ENCODE results near the gene SLC17A3. TPM values are rescaled to one million over a fixed set of nuclear protein-coding genes. Genes with fewer than 3 reads are reported as not detected.

The SLC17A3 gene
- total and polyA plus RNA-seq, 2 donors (not counting 3 experiments of a cell fraction or from before 2014, with no cell fraction given) = not detected

DNA sequence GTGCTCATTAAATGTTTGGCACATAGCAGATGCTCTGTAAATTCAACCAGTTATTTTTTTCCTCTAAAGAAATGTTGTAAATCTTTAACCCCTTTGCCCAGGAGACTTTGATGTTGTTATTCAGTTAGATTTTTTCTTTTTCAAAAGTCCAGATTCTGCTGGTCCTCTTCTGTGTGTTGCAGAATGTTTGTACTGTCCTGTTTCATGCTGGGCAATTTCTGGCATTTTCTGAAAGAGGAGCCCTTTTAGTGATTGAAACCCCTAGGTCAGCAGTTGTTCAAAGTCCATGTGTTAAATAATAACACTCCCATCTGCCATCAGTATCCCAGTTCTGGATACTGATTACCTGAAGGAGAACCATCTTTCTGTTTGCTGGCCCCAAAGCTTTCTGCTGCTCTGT, 40.9 kb downstream of the SLC17A3 start:
- no peak overlapping the region for H2AFZ ChIP-seq (ENCODE audit: low read depth, low read length)
- ChIA-PET POLR2A (no interaction called here), CTCF (no interaction called here)
- FAIRE-seq (no peak), DNase-seq (ENCODE audit: low read depth, low spot score) (no peak)
- intact Hi-C loops (cut with micrococcal nuclease) = no loop called here
- H4K20me1 ChIP-seq (replicated peaks; ENCODE audit: control insufficient read depth, extremely low read depth, insufficient read depth, low read length) = no peaks in the 10 kb centered on the region
- TF ChIP-seq GATA2 (IDR thresholded peaks at IDR 0.05; ENCODE audit: insufficient read depth, insufficient read length, low read depth, low read length) (no peak), JUN (IDR thresholded peaks at IDR 0.05; ENCODE audit: borderline replicate concordance, insufficient read depth, insufficient read length, low read depth) (no peak), MYC (IDR thresholded peaks at IDR 0.05; ENCODE audit: low read depth, low read length) (no peak), POLR2AphosphoS5 (IDR thresholded peaks at IDR 0.05; ENCODE audit: insufficient read depth, low read depth, low read length) (no peak), FOS (IDR thresholded peaks at IDR 0.05; ENCODE audit: borderline replicate concordance, insufficient read depth, low read length) (no peak), EZH2 (IDR thresholded peaks at IDR 0.05; ENCODE audit: borderline replicate concordance, low read depth, low read length, severe bottlenecking) (no peak), POLR2A (IDR thresholded peaks at IDR 0.05; ENCODE audit: low read depth, low read length) (no peak)
- TF ChIP-seq, protein P1, sequence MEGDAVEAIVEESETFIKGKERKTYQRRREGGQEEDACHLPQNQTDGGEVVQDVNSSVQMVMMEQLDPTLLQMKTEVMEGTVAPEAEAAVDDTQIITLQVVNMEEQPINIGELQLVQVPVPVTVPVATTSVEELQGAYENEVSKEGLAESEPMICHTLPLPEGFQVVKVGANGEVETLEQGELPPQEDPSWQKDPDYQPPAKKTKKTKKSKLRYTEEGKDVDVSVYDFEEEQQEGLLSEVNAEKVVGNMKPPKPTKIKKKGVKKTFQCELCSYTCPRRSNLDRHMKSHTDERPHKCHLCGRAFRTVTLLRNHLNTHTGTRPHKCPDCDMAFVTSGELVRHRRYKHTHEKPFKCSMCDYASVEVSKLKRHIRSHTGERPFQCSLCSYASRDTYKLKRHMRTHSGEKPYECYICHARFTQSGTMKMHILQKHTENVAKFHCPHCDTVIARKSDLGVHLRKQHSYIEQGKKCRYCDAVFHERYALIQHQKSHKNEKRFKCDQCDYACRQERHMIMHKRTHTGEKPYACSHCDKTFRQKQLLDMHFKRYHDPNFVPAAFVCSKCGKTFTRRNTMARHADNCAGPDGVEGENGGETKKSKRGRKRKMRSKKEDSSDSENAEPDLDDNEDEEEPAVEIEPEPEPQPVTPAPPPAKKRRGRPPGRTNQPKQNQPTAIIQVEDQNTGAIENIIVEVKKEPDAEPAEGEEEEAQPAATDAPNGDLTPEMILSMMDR (IDR thresholded peaks at IDR 0.05; ENCODE audit: extremely low read depth in 1 of 2, insufficient read depth in 1 of 2, low read depth in 1 of 2, low read length in 2 of 2) = no peak
- TF ChIP-seq, protein P2, sequence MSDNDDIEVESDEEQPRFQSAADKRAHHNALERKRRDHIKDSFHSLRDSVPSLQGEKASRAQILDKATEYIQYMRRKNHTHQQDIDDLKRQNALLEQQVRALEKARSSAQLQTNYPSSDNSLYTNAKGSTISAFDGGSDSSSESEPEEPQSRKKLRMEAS (IDR thresholded peaks at IDR 0.05; ENCODE audit: insufficient read depth, insufficient read length) = no peak
- no peaks in the 10 kb centered on the region for H3K9me3 ChIP-seq (replicated peaks; ENCODE audit: control insufficient read depth, insufficient read depth, low read length)
- H3K27me3 ChIP-seq (ENCODE audit: control insufficient read depth in 2 of 2, insufficient read depth in 2 of 2, low read length in 2 of 2) = peaks cover 0 to 2% of the 10 kb centered on the region in 2 experiments
- no peaks in the 10 kb centered on the region for H3K9me1 ChIP-seq (replicated peaks; ENCODE audit: control insufficient read depth, extremely low read depth, insufficient read depth, low read length)
- H3K4me1 ChIP-seq (ENCODE audit: control insufficient read depth, extremely low read depth, insufficient read depth, low read length) = no peaks in the 10 kb centered on the region
- H3K4me2 ChIP-seq (ENCODE audit: insufficient read depth, low read length) = no peak overlapping the region
- no TSS peak for BruUV-seq (replicated peaks)
- no peaks in the 10 kb centered on the region for H3K79me2 ChIP-seq (ENCODE audit: control insufficient read depth, insufficient read depth, low read length)
- no peak overlapping the region for H3K27ac ChIP-seq (ENCODE audit: insufficient read depth, low read depth, low read length)
- no peak overlapping the region for H3K4me3 ChIP-seq (replicated peaks in 1 of 3; ENCODE audit: insufficient read depth in 1 of 3, low read depth in 1 of 3, low read length in 3 of 3)
- H3K9ac ChIP-seq (replicated peaks; ENCODE audit: extremely low read depth, insufficient read depth, low read length) = no peak overlapping the region
- dilution Hi-C loops (cut with MboI; ENCODE audit: extremely low pct_ligation_motif_present, low sequenced_read_pairs) = no loop called here
- H3K36me3 ChIP-seq (ENCODE audit: control insufficient read depth in 2 of 2, extremely low read depth in 1 of 2, insufficient read depth in 2 of 2, low read length in 2 of 2) = no peaks in the 10 kb centered on the region
